NOMO-1 treated with dmso at 0.1 percent for 144 hours (cell line): ENCODE results near the gene DCBLD1.
"Not testable (repeated sequence)": the region's sequence is repeated elsewhere in the genome, so short reads cannot be mapped to it uniquely, and the experiment has no call there.

ENCODE experiments used
- DNase-seq: peaks from one replicate; lab custom pipeline; 2025; ENCODE audit not compliant: unreplicated experiment; lab: John Stamatoyannopoulos, UW

The DCBLD1 gene

GRCh38 chr6:117497237-117497636 is 14.8 kb downstream of the DCBLD1 start:
- no peak for DNase-seq

- peak; percentile 70 for DNase-seq
Measured at GRCh38 chr6:117498159-117498558, 15.7 kb downstream of the DCBLD1 start.

- DNase-seq: no peak
Measured at GRCh38 chr6:117501722-117502121, 19.2 kb downstream of the DCBLD1 start.

GRCh38 chr6:117502580-117502979 is 20.1 kb downstream of the DCBLD1 start:
- DNase-seq: peak; percentile 22

GRCh38 chr6:117503211-117503610 is 20.7 kb downstream of the DCBLD1 start:
- DNase-seq: no peak

- no peak for DNase-seq
Measured at GRCh38 chr6:117504478-117505144, 22.1 kb downstream of the DCBLD1 start.

- DNase-seq: no peak
Measured at GRCh38 chr6:117505311-117505710, 22.8 kb downstream of the DCBLD1 start.

GRCh38 chr6:117506180-117506835 is 23.8 kb downstream of the DCBLD1 start:
- DNase-seq: no peak

GRCh38 chr6:117506907-117507306 is 24.4 kb downstream of the DCBLD1 start:
- DNase-seq: no peak

- no peak for DNase-seq
Measured at GRCh38 chr6:117508450-117508971, 26.0 kb downstream of the DCBLD1 start.

- DNase-seq: no peak
Measured at GRCh38 chr6:117509021-117509420, 26.5 kb downstream of the DCBLD1 start.

GRCh38 chr6:117512056-117512828 is 29.8 kb downstream of the DCBLD1 start:
- no peak for DNase-seq

GRCh38 chr6:117512987-117513573 is 30.6 kb downstream of the DCBLD1 start:
- DNase-seq: no peak

GRCh38 chr6:117513778-117514365 is 31.4 kb downstream of the DCBLD1 start:
- no peak for DNase-seq

- DNase-seq: no peak
Measured at GRCh38 chr6:117514655-117515054, 32.2 kb downstream of the DCBLD1 start.

GRCh38 chr6:117515326-117515725 is 32.9 kb downstream of the DCBLD1 start:
- no peak for DNase-seq

- DNase-seq: not testable (repeated sequence)
Measured at GRCh38 chr6:117517995-117518394, 35.5 kb downstream of the DCBLD1 start.

GRCh38 chr6:117518870-117519269 is 36.4 kb downstream of the DCBLD1 start:
- DNase-seq: no peak

GRCh38 chr6:117520603-117521395 is 38.3 kb downstream of the DCBLD1 start:
- no peak for DNase-seq

GRCh38 chr6:117521791-117522502 is 39.5 kb downstream of the DCBLD1 start:
- no peak for DNase-seq
